B cell (primary cell): ENCODE results near the gene CDK4. TPM values are rescaled to one million over a fixed set of nuclear protein-coding genes. Genes with fewer than 3 reads are reported as not detected.

ENCODE experiments used
- ATAC-seq: fragments of 200-7000 bp; cut with Tn5 transposase; one replicate; pipeline ENCODE4 v1.10.0; 2021; ENCODE audit warnings: low read depth, mild to moderate bottlenecking, moderate number of reproducible peaks, moderate library complexity
- CTCF ChIA-PET: fragments of 350-600 bp; sonication (Branson Sonifier 250); formaldehyde crosslinking; loops from one replicate; lab custom pipeline; 2021; ENCODE audit warnings: antibody characterized with exemption, inconsistent platforms; lab: Charles Lee
- POLR2A ChIA-PET: fragments of 350-600 bp; sonication (Branson Sonifier 250); formaldehyde crosslinking; loops from one replicate; lab custom pipeline; 2021; ENCODE audit warnings: antibody characterized with exemption; lab: Charles Lee
- DNase-seq: peaks from one replicate; pipeline ENCODE4 v3.0.0; 2013
- H2AFZ ChIP-seq: 2 replicates; pipeline ENCODE4 v1.6.1; 2012; ENCODE audit warnings: mild to moderate bottlenecking, low read depth, low read length; ENCODE audit not compliant: insufficient read depth, poor library complexity, severe bottlenecking
- H3K27ac ChIP-seq, 2 donors: 1 replicate in 1 of 2; 2 replicates in 1 of 2; pipeline ENCODE4 v1.5.1; 2012 to 2013; ENCODE audit warnings: low read length in 2 of 2, mild to moderate bottlenecking in 2 of 2, moderate library complexity in 1 of 2
- H3K27me3 ChIP-seq, 4 experiments: fragments of 200-600 bp in 1 of 4; sonication (generic) in 1 of 4; replicated peaks in 1 of 4; 1 replicate in 2 of 4; 2 replicates in 2 of 4; pipeline versions ENCODE4 v1.6.1 to v1.7.0; 2013 to 2016; ENCODE audit warnings: low read length in 3 of 4, mild to moderate bottlenecking in 2 of 4, mixed read lengths in 1 of 4, moderate library complexity in 1 of 4; ENCODE audit not compliant: insufficient read depth in 4 of 4, control insufficient read depth in 3 of 4; ENCODE audit errors: control extremely low read depth in 1 of 4
- H3K36me3 ChIP-seq, 2 experiments: replicated peaks in 1 of 2; 1 replicate in 1 of 2; 2 replicates in 1 of 2; pipeline versions ENCODE4 v1.6.1 to v1.7.1; 2013; ENCODE audit warnings: low read length in 1 of 2; ENCODE audit not compliant: insufficient read depth in 2 of 2, control insufficient read depth in 1 of 2; ENCODE audit errors: control extremely low read depth in 1 of 2, extremely low read depth in 1 of 2
- H3K4me1 ChIP-seq, 2 donors: fragments of 200-600 bp in 1 of 2; sonication (generic) in 1 of 2; 1 replicate in 1 of 2; 2 replicates in 1 of 2; pipeline versions ENCODE4 v1.5.1 to v1.6.1; 2013 to 2017; ENCODE audit warnings: low read length in 2 of 2; ENCODE audit not compliant: control insufficient read depth in 2 of 2, insufficient read depth in 2 of 2
- H3K4me2 ChIP-seq: replicated peaks from 2 replicates; pipeline ENCODE3; 2012; ENCODE audit warnings: mild to moderate bottlenecking, low read depth, low read length; ENCODE audit not compliant: poor library complexity, severe bottlenecking
- H3K4me3 ChIP-seq, 5 experiments: fragments of 200-600 bp in 1 of 5; sonication (generic) in 1 of 5; 1 replicate in 3 of 5; 2 replicates in 2 of 5; pipeline versions ENCODE4 v1.5.1 to v1.7.0; 2011 to 2016; ENCODE audit warnings: low read length in 4 of 5, mild to moderate bottlenecking in 4 of 5, low read depth in 2 of 5, control low read depth in 1 of 5, moderate library complexity in 1 of 5; ENCODE audit not compliant: insufficient read depth in 1 of 5; ENCODE audit errors: control extremely low read depth in 1 of 5, extremely low read depth in 1 of 5
- H3K79me2 ChIP-seq: fragments of 200-600 bp; sonication (generic); one replicate; pipeline ENCODE4 v1.6.0; 2016; ENCODE audit warnings: low read length; ENCODE audit not compliant: control insufficient read depth, insufficient read depth
- H3K9ac ChIP-seq: fragments of 200-600 bp; sonication (generic); 2 replicates; pipeline ENCODE4 v1.6.1; 2017; ENCODE audit warnings: mild to moderate bottlenecking, low read length, moderate library complexity
- H3K9me3 ChIP-seq, 3 donors: one replicate each; pipeline versions ENCODE4 v1.6.1 to v1.7.1; 2013; ENCODE audit warnings: low read length in 2 of 3; ENCODE audit not compliant: control insufficient read depth in 2 of 3, insufficient read depth in 1 of 3; ENCODE audit errors: control extremely low read depth in 1 of 3
- H4K20me1 ChIP-seq: 2 replicates; pipeline ENCODE4 v1.6.0; 2012; ENCODE audit warnings: mild to moderate bottlenecking, low read length; ENCODE audit not compliant: insufficient read depth, control insufficient read depth, poor library complexity, severe bottlenecking
- H3K27ac Mint-ChIP-seq: one replicate; pipeline ENCODE4 v1.8.0; 2021; ENCODE audit warnings: mixed read lengths
- H3K27me3 Mint-ChIP-seq: one replicate; pipeline ENCODE4 v1.8.0; 2021; ENCODE audit warnings: mixed read lengths
- H3K4me1 Mint-ChIP-seq: one replicate; pipeline ENCODE4 v1.8.0; 2021; ENCODE audit warnings: mixed read lengths
- H3K4me3 Mint-ChIP-seq: one replicate; pipeline ENCODE4 v1.8.0; 2021; ENCODE audit warnings: mixed read lengths
- H3K9me3 Mint-ChIP-seq: one replicate; pipeline ENCODE4 v1.8.0; 2022; ENCODE audit warnings: mixed read lengths; ENCODE audit not compliant: insufficient read depth
- EZH2 ChIP-seq: IDR thresholded peaks from 2 replicates; pipeline ENCODE4 v1.6.1; 2012; ENCODE audit warnings: borderline replicate concordance, low read depth, mild to moderate bottlenecking, moderate library complexity, low read length; ENCODE audit not compliant: insufficient read depth, poor library complexity, severe bottlenecking
- WGBS: methylation state at CpG from one replicate; pipeline ENCODE4 v1.1.5; 2013; ENCODE audit warnings: missing lambda C conversion rate; ENCODE audit not compliant: insufficient coverage; 5-methylcytosine and 5-hydroxymethylcytosine counted together
- intact Hi-C: fragments of 100-400 bp; cut with micrococcal nuclease; formaldehyde crosslinking; loops from one replicate; pipeline ENCODE4 v1.10.0; 2022
- polyA plus RNA-seq: library from polyadenylated mRNA; depleted of rRNA; stranded (reverse); fragments of >200 nt; gene quantifications from 2 replicates; pipeline ENCODE4 v1.2.3, GENCODE V29; 2012
- total RNA-seq, 2 donors: library from RNA; stranded (reverse); fragments of 120-200 nt in 1 of 2; gene quantifications; 1 replicate in 1 of 2; 2 replicates in 1 of 2; pipeline versions ENCODE4 v1.2.3 to v1.2.4, GENCODE V29; 2013 to 2022
- TF ChIP-seq, protein P1 (sequence below): fragments of 200-600 bp; IDR thresholded peaks from one replicate; pipeline ENCODE4 v1.8.0; 2022; ENCODE audit warnings: antibody characterized with exemption, mild to moderate bottlenecking

Gene CDK4
- total and polyA plus RNA-seq, 2 donors (not counting 1 experiment from before 2014, with no cell fraction given): 34.8 to 44.6 TPM

- H3K4me3 ChIP-seq: no peak overlapping the region
- no peak overlapping the region for H3K27ac Mint-ChIP-seq
- no peaks in the 10 kb centered on the region for H3K9me3 Mint-ChIP-seq
- H4K20me1 ChIP-seq: peaks cover 3% of the 10 kb centered on the region
- H3K4me1 Mint-ChIP-seq: peaks cover 36% of the 10 kb centered on the region
- ATAC-seq (no peak), DNase-seq (peak; percentile 8)
- TF ChIP-seq, protein P1, sequence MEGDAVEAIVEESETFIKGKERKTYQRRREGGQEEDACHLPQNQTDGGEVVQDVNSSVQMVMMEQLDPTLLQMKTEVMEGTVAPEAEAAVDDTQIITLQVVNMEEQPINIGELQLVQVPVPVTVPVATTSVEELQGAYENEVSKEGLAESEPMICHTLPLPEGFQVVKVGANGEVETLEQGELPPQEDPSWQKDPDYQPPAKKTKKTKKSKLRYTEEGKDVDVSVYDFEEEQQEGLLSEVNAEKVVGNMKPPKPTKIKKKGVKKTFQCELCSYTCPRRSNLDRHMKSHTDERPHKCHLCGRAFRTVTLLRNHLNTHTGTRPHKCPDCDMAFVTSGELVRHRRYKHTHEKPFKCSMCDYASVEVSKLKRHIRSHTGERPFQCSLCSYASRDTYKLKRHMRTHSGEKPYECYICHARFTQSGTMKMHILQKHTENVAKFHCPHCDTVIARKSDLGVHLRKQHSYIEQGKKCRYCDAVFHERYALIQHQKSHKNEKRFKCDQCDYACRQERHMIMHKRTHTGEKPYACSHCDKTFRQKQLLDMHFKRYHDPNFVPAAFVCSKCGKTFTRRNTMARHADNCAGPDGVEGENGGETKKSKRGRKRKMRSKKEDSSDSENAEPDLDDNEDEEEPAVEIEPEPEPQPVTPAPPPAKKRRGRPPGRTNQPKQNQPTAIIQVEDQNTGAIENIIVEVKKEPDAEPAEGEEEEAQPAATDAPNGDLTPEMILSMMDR: no peak
- TF ChIP-seq EZH2: no peak
- H3K4me3 Mint-ChIP-seq: no peak overlapping the region
- no peak overlapping the region for H2AFZ ChIP-seq
- WGBS: 98% methylated on average over 7 of the region's 11 CpGs
- H3K4me1 ChIP-seq: peaks cover 38 to 47% of the 10 kb centered on the region in 2 donors
- H3K9me3 ChIP-seq: peaks cover 0 to 13% (median 0%) of the 10 kb centered on the region in 3 donors
- ChIA-PET POLR2A (no interaction called here), CTCF (no interaction called here)
- intact Hi-C loops: no loop called here
- H3K9ac ChIP-seq: no peak overlapping the region
- H3K4me2 ChIP-seq: no peak overlapping the region
- H3K36me3 ChIP-seq: no peaks in the 10 kb centered on the region
- peaks cover 17% of the 10 kb centered on the region for H3K27me3 Mint-ChIP-seq
- peaks cover 0 to 32% (median 22%) of the 10 kb centered on the region in 4 experiments for H3K27me3 ChIP-seq
- H3K79me2 ChIP-seq: peaks cover 7% of the 10 kb centered on the region
- no peak overlapping the region for H3K27ac ChIP-seq
Measured at GRCh38 chr12:57769594-57769993, 17.5 kb upstream of the CDK4 start.

GRCh38 chr12:57767876-57768275, 15.8 kb upstream of the CDK4 start:
- peaks cover 0 to 13% (median 0%) of the 10 kb centered on the region in 3 donors for H3K9me3 ChIP-seq
- POLR2A ChIA-PET: no interaction called here
- Mint-ChIP-seq H3K4me1 (peaks cover 42% of the 10 kb centered on the region), H3K27ac (no peak overlapping the region), H3K27me3 (peaks cover 24% of the 10 kb centered on the region), H3K4me3 (no peak overlapping the region), H3K9me3 (no peaks in the 10 kb centered on the region)
- CTCF ChIA-PET: interaction anchor here (1.1 to 3.0 kb wide), 4 partner anchors 9 to 15 kb away, joined by 3 to 37 read pairs (median 5); partner anchors contain the start of gene TSFM
- H3K9ac ChIP-seq: no peak overlapping the region
- TF ChIP-seq, protein P1: no peak
- TF ChIP-seq EZH2: no peak
- 100% methylated on average over 1 of the region's 3 CpGs for WGBS
- H3K4me1 ChIP-seq: peaks cover 40 to 47% of the 10 kb centered on the region in 2 donors
- peaks cover 18% of the 10 kb centered on the region for H3K79me2 ChIP-seq
- no peak overlapping the region for H3K27ac ChIP-seq
- peaks cover 0 to 38% (median 26%) of the 10 kb centered on the region in 4 experiments for H3K27me3 ChIP-seq
- no peaks in the 10 kb centered on the region for H3K36me3 ChIP-seq
- H3K4me2 ChIP-seq: no peak overlapping the region
- ATAC-seq (no peak), DNase-seq (no peak)
- no peak overlapping the region for H2AFZ ChIP-seq
- H4K20me1 ChIP-seq: peaks cover 15% of the 10 kb centered on the region
- no peak overlapping the region for H3K4me3 ChIP-seq
- intact Hi-C loops: no loop called here
